ENCODE data around the gene IRF7.

DNA sequence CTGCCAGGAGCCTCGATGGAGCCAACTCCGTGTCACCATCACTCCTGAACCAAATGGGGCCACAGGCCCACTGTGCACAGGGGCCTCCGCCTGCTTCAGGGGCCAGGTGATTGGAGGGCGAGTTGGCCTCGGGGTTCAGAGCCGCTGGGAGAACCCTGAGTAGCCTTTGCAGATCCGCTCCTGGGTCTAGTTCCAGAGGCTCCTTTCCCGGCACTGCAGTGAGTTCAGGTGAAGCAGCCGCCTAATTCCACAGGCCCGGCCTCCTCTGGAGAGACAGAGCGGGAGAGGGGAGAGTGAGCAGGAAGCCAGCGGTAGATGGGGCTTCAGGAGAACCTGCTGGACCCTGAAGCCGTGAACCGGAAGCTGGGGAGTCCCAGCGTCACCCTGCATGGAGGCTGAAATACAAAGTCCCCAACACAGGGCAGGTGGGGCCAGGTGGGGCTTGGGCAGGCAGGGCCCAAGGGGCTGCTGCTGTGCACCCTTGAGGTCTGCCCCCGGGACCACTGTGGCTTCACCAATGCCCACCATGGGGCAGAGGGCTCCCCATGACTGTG lies 43.9 kb upstream of the IRF7 start:
- TF ChIP-seq, protein P1, sequence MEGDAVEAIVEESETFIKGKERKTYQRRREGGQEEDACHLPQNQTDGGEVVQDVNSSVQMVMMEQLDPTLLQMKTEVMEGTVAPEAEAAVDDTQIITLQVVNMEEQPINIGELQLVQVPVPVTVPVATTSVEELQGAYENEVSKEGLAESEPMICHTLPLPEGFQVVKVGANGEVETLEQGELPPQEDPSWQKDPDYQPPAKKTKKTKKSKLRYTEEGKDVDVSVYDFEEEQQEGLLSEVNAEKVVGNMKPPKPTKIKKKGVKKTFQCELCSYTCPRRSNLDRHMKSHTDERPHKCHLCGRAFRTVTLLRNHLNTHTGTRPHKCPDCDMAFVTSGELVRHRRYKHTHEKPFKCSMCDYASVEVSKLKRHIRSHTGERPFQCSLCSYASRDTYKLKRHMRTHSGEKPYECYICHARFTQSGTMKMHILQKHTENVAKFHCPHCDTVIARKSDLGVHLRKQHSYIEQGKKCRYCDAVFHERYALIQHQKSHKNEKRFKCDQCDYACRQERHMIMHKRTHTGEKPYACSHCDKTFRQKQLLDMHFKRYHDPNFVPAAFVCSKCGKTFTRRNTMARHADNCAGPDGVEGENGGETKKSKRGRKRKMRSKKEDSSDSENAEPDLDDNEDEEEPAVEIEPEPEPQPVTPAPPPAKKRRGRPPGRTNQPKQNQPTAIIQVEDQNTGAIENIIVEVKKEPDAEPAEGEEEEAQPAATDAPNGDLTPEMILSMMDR (IDR thresholded peaks at IDR 0.05), result no peak
- no peak for TF ChIP-seq POLR2A (IDR thresholded peaks at IDR 0.05)
- TF ChIP-seq POLR2AphosphoS5 (IDR thresholded peaks at IDR 0.05), result no peak
- no peak for TF ChIP-seq EP300 (IDR thresholded peaks at IDR 0.05)
